Measurements from ENCODE around the gene PTDSS2.

The PTDSS2 gene

DNA sequence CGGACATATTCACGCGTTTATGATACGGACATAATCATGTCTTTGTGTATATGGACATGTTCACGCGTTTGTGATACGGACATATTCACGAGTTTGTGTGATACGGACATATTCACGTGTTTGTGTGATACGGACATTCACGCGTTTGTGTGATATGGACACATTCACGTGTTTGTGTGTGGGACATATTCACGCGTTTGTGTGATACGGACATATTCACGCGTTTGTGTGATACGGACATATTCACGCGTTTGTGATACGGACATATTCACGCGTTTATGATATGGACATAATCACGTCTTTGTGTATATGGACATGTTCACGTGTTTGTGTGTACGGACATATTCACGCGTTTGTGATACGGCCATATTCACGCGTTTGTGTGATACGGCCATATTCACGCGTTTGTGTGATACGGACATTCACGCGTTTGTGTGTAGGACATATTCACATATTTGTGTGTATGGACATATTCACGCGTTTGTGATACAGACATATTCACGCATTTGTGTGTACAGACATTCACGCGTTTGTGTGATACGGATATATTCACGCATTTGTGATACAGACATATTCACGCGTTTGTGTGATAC is 24.9 kb downstream of the PTDSS2 start:
- H3K4me1 Mint-ChIP-seq (ENCODE audit: low read depth), result no peaks in the 10 kb centered on the region
- H3K36me3 Mint-ChIP-seq (ENCODE audit: low read depth), result no peaks in the 10 kb centered on the region
- H3K4me3 Mint-ChIP-seq, result no peak overlapping the region
- no peaks in the 10 kb centered on the region for H3K27me3 Mint-ChIP-seq
- H3K9me3 Mint-ChIP-seq, result no peaks in the 10 kb centered on the region
- H3K27ac Mint-ChIP-seq, result no peak overlapping the region

DNA sequence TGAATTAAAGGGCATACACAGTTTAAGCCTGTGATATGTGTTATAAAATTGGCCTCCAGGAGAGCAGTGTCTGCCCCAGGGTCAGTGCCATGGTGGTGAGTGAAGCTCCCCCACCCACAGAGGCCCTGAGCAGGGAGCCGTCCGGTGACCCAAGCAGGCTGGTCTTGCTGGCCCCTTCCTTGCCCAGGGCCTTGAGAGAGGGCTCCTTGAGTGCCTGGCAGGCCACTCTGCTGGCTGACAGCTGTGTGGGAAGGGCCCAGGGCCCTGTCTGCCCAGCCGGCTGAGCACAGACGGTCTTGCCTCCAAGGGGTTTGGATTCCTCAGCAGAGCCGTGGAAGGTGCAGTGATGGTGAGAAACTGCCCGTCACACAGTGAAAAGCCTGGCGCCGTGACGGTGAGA is 25.9 kb downstream of the PTDSS2 start:
- Mint-ChIP-seq H3K4me1 (ENCODE audit: low read depth) (no peaks in the 10 kb centered on the region), H3K27ac (no peak overlapping the region), H3K4me3 (no peak overlapping the region), H3K36me3 (ENCODE audit: low read depth) (no peaks in the 10 kb centered on the region), H3K9me3 (no peaks in the 10 kb centered on the region), H3K27me3 (no peaks in the 10 kb centered on the region)

DNA sequence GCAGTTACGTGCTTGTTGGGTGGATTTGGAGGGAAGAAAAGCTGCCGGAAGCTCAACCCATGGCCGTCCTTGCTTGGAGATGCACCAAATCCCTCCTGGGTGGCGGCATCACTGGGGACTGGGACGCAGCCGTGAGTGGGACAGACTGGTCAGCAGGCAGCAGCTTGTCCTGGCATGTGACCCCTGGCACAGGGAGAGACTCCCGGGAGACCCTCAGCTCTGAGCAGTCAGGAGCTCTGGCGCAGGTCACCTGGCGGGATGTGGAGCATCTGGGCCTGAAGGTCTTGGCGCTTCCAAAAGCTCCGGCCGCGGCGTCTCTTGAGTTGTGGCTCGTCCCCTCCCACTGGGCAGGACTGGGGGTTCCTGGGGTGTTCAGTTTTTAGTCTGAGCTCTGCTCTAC is 26.3 kb downstream of the PTDSS2 start:
- no peaks in the 10 kb centered on the region for H3K27me3 Mint-ChIP-seq
- no peaks in the 10 kb centered on the region for H3K4me1 Mint-ChIP-seq (ENCODE audit: low read depth)
- H3K4me3 Mint-ChIP-seq, result no peak overlapping the region
- H3K36me3 Mint-ChIP-seq (ENCODE audit: low read depth), result no peaks in the 10 kb centered on the region
- no peak overlapping the region for H3K27ac Mint-ChIP-seq
- no peaks in the 10 kb centered on the region for H3K9me3 Mint-ChIP-seq

DNA sequence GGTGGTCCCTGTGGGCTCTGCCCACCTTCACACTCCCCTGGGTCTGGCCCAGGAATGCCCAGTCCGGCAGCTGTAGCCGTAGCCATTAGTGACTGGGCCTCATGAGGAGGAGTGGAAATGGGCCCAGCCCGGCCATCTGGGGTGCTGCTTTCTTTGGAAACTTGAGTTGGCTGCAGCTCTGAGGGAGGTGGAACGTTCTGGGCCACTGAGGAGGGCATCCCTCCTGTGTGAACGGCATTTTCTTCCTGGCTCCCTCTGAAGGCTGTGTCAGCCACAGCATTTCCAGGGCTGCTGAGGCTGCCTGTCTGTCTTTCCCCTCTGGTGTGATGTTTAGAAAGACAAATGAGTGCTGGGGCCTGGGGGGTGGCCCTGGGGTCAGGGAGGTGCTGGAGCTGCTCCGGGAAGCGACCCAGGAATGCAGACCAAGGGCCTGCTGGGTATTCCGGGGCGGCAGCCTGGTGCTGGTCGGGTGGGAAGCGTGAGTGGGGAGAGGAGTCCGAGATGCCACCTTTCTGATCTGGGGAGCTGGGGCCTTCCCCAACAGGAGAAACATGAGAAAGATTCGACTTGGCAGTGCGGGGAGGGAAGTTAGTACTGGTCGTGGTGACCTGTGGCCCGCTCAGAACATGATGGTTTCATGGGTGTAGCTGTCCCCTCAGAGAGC is 27.1 kb downstream of the PTDSS2 start:
- Mint-ChIP-seq H3K4me3 (no peak overlapping the region), H3K9me3 (no peaks in the 10 kb centered on the region), H3K36me3 (ENCODE audit: low read depth) (no peaks in the 10 kb centered on the region), H3K4me1 (ENCODE audit: low read depth) (no peaks in the 10 kb centered on the region), H3K27me3 (no peaks in the 10 kb centered on the region), H3K27ac (no peak overlapping the region)

DNA sequence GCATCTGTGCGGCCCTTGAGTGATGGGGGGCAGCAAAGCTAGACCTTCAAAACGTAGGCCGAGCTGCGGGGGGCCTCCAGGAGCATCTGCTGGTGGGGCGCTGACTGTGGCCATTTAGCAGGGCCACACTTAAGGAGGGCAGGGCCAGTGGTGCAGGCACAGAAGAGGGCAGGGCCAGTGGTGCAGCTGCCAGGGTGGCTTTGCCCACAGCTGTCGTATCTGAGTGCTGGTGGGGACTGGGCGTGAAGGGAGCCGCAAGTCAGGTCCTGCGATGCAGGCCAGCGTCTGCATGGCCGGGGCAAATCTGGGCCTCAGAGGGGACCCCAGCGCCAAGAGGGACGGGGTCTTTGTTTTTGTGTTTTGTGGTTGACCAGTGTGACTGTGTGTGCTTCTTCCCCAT is 29.2 kb downstream of the PTDSS2 start:
- Mint-ChIP-seq H3K4me3 (no peak overlapping the region), H3K9me3 (no peaks in the 10 kb centered on the region), H3K36me3 (ENCODE audit: low read depth) (no peaks in the 10 kb centered on the region), H3K27me3 (no peaks in the 10 kb centered on the region), H3K27ac (no peak overlapping the region), H3K4me1 (ENCODE audit: low read depth) (no peaks in the 10 kb centered on the region)

DNA sequence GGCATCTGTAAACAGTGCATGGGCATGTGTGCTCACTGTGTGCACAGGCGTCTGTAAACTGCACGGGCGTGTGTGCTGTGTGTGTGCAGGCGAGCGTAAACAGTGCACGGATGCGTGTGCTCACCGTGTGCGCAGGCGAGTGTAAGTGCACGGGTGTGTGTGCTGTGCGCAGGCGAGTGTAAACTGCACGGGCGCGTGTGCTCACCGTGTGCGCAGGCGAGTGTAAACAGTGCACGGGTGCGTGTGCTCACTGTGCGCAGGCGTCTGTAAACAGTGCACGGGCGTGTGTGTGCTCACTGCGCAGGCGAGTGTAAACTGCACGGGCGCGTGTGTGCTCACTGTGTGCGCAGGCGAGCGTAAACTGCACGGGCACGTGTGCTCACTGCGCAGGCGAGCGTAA is 34.5 kb downstream of the PTDSS2 start:
- no peak overlapping the region for H3K27ac Mint-ChIP-seq
- no peaks in the 10 kb centered on the region for H3K27me3 Mint-ChIP-seq
- H3K4me3 Mint-ChIP-seq, result no peak overlapping the region
- H3K9me3 Mint-ChIP-seq, result no peaks in the 10 kb centered on the region
- no peaks in the 10 kb centered on the region for H3K36me3 Mint-ChIP-seq (ENCODE audit: low read depth)
- no peaks in the 10 kb centered on the region for H3K4me1 Mint-ChIP-seq (ENCODE audit: low read depth)

DNA sequence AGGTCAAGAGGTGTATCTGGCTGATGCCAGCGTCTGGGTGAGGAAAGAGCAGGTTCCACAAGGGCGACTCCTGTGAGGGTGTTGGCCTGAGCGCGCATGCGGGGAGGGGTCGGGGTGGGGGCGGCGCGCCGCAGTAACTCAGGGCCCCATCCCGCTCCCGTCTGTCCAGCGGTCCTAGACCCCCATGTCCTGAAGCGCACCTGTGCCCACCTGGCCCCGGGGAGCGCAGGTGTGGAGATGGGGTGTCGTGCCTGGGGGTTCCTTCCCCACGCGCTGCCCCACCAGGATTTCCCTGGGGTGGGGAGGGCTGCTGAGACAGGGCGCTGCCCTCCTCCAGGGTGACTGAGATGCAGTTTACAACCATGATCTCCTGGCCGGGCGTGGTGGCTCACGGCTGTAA is 36.1 kb downstream of the PTDSS2 start:
- Mint-ChIP-seq H3K36me3 (ENCODE audit: low read depth) (no peaks in the 10 kb centered on the region), H3K4me1 (ENCODE audit: low read depth) (no peaks in the 10 kb centered on the region), H3K9me3 (no peaks in the 10 kb centered on the region), H3K4me3 (no peak overlapping the region), H3K27me3 (no peaks in the 10 kb centered on the region), H3K27ac (no peak overlapping the region)

DNA sequence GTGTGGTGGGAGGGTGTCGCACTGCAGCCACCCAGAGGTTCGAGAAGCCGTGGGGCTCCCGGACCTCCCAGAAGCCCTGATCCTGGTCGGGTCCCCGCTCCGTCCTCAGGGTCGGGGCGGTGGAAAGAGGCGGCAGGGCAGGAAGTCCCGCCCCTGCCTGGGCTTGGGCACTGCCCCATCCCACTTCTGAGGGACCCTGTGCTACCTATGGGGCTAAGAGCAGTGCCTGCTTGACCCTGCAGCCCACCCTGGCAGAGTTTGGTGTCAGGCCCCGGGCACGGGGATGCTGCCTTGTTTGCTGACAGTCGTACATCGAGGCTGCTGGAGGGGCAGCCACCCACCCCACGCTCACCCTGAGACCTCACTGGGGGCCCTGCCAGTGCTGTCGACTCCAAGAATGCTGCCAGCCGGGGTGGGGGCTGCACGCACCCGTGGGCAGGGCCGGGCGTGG is 37.5 kb downstream of the PTDSS2 start:
- H3K27ac Mint-ChIP-seq, result no peak overlapping the region
- H3K4me1 Mint-ChIP-seq (ENCODE audit: low read depth), result no peaks in the 10 kb centered on the region
- no peaks in the 10 kb centered on the region for H3K27me3 Mint-ChIP-seq
- no peaks in the 10 kb centered on the region for H3K9me3 Mint-ChIP-seq
- no peak overlapping the region for H3K4me3 Mint-ChIP-seq
- peaks cover 5% of the 10 kb centered on the region for H3K36me3 Mint-ChIP-seq (ENCODE audit: low read depth)

DNA sequence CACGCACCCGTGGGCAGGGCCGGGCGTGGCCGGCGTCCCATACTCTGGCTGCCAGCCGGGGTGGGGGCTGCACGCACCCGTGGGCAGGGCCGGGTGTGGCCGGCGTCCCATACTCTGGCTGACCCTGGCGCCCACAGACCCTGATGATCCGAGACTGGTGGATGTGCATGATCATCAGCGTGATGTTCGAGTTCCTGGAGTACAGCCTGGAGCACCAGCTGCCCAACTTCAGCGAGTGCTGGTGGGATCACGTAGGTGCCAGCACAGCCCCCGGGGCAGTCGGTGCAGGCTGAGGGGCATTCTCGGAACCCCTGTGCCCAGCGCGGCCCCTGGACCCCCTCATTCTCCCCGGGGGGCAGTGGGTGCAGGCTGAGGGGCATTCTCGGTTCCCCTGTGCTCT is 38.0 kb downstream of the PTDSS2 start:
- Mint-ChIP-seq H3K36me3 (ENCODE audit: low read depth) (peaks cover 5% of the 10 kb centered on the region), H3K4me3 (no peak overlapping the region), H3K4me1 (ENCODE audit: low read depth) (no peaks in the 10 kb centered on the region), H3K27me3 (no peaks in the 10 kb centered on the region), H3K9me3 (no peaks in the 10 kb centered on the region), H3K27ac (no peak overlapping the region)

DNA sequence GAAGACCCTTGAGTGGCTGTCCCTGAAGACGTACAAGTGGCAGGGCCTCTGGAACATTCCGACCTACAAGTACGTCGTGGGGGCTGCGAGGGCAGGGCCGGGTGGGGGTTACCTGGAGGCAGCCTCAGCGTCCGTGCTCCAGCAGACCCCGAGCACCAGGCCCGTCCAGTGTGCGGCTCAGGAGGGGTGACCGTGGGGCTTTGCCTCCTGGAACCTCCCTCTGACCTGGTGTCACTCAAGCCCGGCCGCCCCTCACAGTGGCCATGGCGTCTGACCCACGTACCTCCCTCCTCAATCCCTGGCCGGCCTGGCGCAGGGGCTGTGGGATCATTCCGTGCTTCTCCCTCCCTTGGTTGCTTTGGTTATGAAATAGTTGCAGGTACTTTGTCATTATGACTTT is 38.5 kb downstream of the PTDSS2 start:
- H3K4me3 Mint-ChIP-seq, result no peak overlapping the region
- no peaks in the 10 kb centered on the region for H3K9me3 Mint-ChIP-seq
- no peak overlapping the region for H3K27ac Mint-ChIP-seq
- H3K4me1 Mint-ChIP-seq (ENCODE audit: low read depth), result no peaks in the 10 kb centered on the region
- no peaks in the 10 kb centered on the region for H3K27me3 Mint-ChIP-seq
- peaks cover 5% of the 10 kb centered on the region for H3K36me3 Mint-ChIP-seq (ENCODE audit: low read depth)

DNA sequence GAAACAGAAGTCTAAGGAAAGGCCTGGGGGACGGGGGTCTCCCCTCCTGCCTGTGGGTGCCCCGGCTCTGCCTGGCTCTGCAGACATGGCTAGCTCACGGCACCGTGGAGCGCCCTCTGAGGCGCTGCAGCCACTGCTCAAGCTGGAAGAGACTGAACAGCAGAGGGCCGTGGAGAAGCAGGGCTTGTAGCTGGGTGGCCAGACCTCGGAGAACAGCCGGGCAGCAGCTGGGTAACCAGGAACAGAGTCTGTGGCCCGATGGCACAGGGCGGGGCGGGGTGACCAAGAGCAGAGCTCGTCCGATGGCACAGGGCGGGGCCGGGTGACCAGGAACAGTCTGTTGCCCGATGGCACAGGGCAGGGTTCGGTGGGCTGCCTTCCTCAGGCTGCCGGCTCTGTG is 38.9 kb downstream of the PTDSS2 start:
- no peaks in the 10 kb centered on the region for H3K27me3 Mint-ChIP-seq
- H3K9me3 Mint-ChIP-seq, result no peaks in the 10 kb centered on the region
- no peak overlapping the region for H3K27ac Mint-ChIP-seq
- H3K4me1 Mint-ChIP-seq (ENCODE audit: low read depth), result no peaks in the 10 kb centered on the region
- no peak overlapping the region for H3K4me3 Mint-ChIP-seq
- peaks cover 5% of the 10 kb centered on the region for H3K36me3 Mint-ChIP-seq (ENCODE audit: low read depth)

DNA sequence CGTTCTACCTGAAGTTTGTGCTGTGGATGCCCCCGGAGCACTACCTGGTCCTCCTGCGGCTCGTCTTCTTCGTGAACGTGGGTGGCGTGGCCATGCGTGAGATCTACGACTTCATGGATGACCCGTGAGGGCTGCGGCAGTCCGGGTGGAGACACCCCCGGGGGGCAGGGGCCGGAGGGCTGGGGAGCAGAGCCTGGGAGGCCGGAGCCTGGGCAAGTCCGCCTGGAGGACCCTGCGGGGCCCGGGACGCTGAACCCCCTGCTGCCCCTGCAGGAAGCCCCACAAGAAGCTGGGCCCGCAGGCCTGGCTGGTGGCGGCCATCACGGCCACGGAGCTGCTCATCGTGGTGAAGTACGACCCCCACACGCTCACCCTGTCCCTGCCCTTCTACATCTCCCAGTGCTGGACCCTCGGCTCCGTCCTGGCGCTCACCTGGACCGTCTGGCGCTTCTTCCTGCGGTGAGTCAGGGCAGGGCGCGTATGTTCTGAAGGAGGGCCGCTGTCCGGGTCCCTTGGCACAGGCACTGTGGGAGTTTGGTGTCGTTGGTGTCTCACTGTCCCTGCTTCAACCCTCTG is 39.6 kb downstream of the PTDSS2 start:
- Mint-ChIP-seq H3K4me1 (ENCODE audit: low read depth) (no peaks in the 10 kb centered on the region), H3K36me3 (ENCODE audit: low read depth) (peaks cover 5% of the 10 kb centered on the region), H3K4me3 (no peak overlapping the region), H3K9me3 (no peaks in the 10 kb centered on the region), H3K27ac (no peak overlapping the region), H3K27me3 (no peaks in the 10 kb centered on the region)

DNA sequence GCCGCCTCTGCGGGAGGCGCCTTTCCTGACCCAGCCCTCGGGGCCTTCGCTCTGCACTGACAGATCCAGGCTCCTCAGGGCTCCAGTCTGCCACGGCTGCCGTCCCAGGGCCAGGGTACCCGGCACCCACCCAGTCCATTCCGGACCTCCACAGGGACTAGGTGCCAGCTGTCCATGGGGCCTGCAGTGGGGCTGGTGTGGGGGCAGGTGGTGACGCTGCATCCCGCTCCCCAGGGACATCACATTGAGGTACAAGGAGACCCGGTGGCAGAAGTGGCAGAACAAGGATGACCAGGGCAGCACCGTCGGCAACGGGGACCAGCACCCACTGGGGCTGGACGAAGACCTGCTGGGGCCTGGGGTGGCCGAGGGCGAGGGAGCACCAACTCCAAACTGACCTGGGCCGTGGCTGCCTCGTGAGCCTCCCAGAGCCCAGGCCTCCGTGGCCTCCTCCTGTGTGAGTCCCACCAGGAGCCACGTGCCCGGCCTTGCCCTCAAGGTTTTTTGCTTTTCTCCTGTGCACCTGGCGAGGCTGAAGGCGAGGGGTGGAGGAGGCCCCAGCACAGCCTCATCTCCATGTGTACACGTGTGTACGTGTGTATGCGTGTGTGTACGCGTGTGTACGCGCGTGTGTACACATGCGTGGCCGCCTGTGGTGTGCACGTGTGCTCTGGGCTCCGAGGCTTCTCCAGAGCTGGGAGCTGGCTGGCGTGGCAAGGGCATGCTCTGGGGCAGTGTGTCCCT is 40.3 kb downstream of the PTDSS2 start:
- Mint-ChIP-seq H3K4me1 (ENCODE audit: low read depth) (no peaks in the 10 kb centered on the region), H3K9me3 (no peaks in the 10 kb centered on the region), H3K4me3 (no peak overlapping the region), H3K27ac (no peak overlapping the region), H3K36me3 (ENCODE audit: low read depth) (peaks cover 10% of the 10 kb centered on the region), H3K27me3 (no peaks in the 10 kb centered on the region)

DNA sequence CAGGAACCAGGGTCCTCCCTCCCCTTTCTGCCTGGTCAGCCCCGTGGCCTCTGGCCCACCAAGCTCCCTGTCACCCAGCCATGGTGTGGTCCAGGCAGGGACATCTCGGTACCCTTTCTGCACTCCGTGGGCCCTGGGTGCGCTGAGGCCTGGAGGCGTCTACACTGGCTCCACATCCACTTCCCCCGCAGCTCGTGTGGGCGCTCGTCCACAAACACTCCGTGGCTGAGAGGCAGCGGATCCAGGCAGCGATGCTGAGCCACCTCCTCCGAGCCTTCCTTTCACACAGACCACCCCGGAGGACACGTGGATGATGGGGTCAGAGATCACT is 40.8 kb downstream of the PTDSS2 start:
- H3K4me1 Mint-ChIP-seq (ENCODE audit: low read depth), result no peaks in the 10 kb centered on the region

DNA sequence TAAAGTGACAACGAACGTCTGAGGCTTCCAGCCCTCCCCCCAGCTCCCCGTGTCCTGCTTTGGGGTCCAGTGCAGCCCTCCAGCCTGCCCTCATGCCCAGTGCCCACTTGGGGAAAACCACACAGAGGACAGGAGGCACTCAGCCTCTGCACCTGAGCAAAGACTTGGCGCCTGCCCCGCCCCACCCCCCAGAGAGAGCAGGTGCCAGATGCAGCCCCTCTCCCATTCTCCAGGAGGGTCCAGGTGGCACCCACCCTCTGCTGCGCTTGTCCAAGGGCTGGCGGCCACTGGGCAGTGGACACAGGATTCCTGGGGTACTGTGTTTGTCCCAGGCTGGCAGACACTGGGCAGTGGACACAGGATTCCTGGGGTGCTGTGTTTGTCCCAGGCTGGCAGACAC is 41.3 kb downstream of the PTDSS2 start:
- Mint-ChIP-seq H3K9me3 (no peaks in the 10 kb centered on the region), H3K4me1 (ENCODE audit: low read depth) (no peaks in the 10 kb centered on the region), H3K4me3 (no peak overlapping the region), H3K27me3 (no peaks in the 10 kb centered on the region), H3K27ac (no peak overlapping the region), H3K36me3 (ENCODE audit: low read depth) (peaks cover 16% of the 10 kb centered on the region)

More for the DNA sequence above, 40.8 kb downstream of the PTDSS2 start:
- Mint-ChIP-seq H3K9me3 (no peaks in the 10 kb centered on the region), H3K27me3 (no peaks in the 10 kb centered on the region), H3K4me3 (no peak overlapping the region), H3K27ac (no peak overlapping the region), H3K36me3 (ENCODE audit: low read depth) (peaks cover 14% of the 10 kb centered on the region)

All from stimulated activated naive CD8-positive, alpha-beta T cell treated with anti-CD3 and anti-CD28 coated beads, Interleukin-15, Interleukin-2, amounts not matched to agents 100 ng/mL and 50 ng/mL, for 24 hours (primary cell).